Upper lobe of right lung (tissue), 1 donor: ENCODE results near the gene BCKDHA. TPM values are rescaled to one million over a fixed set of nuclear protein-coding genes. Genes with fewer than 3 reads are reported as not detected.

Experiments used
- ATAC-seq: fragments of 200-7000 bp; cut with Tn5 transposase; one replicate; pipeline ENCODE4 v1.9.1; 2020; ENCODE audit warnings: mild to moderate bottlenecking, moderate library complexity
- DNase-seq: peaks from one replicate; pipeline ENCODE4 v3.0.0-alpha.2; 2020
- H3K27ac ChIP-seq: fragments of 200-600 bp; one replicate; pipeline ENCODE4 v1.8.0; 2022
- H3K27me3 ChIP-seq: fragments of 200-600 bp; one replicate; pipeline ENCODE4 v1.8.0; 2022; ENCODE audit warnings: mild to moderate bottlenecking
- H3K36me3 ChIP-seq: fragments of 200-600 bp; one replicate; pipeline ENCODE4 v1.8.0; 2022
- H3K4me1 ChIP-seq: fragments of 200-600 bp; one replicate; pipeline ENCODE4 v1.8.0; 2022
- H3K4me3 ChIP-seq: fragments of 200-600 bp; one replicate; pipeline ENCODE4 v1.8.0; 2022; ENCODE audit warnings: mild to moderate bottlenecking
- H3K9me3 ChIP-seq: fragments of 200-600 bp; one replicate; pipeline ENCODE4 v1.8.0; 2022
- CTCF ChIP-seq: fragments of 200-600 bp; IDR thresholded peaks from one replicate; pipeline ENCODE4 v1.8.0; 2022; ENCODE audit warnings: antibody characterized with exemption
- intact Hi-C: fragments of 100-400 bp; cut with DNase I; formaldehyde crosslinking; loops from one replicate; pipeline ENCODE4 v1.11.0; 2022
- total RNA-seq: library from RNA; stranded (reverse); fragmentation: NEBNext Ultra II Directional; extraction: Animal tissue kit (Norgen Biotek cat#: 25700); gene quantifications from one replicate; pipeline ENCODE4 v1.2.1, GENCODE V29; 2021
- donor health status: DM: no; HTN: yes; CAD: no; lungs with severe emphysema.

Gene BCKDHA
- total RNA-seq, 1 donor from 2014 or later = 15.0 TPM

DNA sequence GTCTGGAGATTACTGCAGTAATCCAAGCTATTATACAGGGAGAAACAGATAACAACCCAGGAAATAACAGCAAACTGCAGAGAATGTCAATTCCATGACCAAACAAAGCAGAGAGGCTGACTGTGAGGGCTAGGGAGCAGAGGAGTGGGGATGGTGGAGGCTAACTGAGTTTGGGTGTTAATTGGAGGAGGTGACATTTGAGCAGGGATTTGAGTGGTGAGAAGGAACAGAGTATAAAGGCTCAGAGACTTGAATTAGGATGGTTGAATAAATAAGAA lies 39.0 kb downstream of the BCKDHA start:
- no peak for DNase-seq
- Histone ChIP-seq H3K27ac (no peak overlapping the region), H3K4me1 (peaks cover 5% of the 10 kb centered on the region), H3K4me3 (no peak overlapping the region), H3K36me3 (peaks cover 30% of the 10 kb centered on the region), H3K27me3 (no peaks in the 10 kb centered on the region), H3K9me3 (no peaks in the 10 kb centered on the region)
- no peak for ATAC-seq
- intact Hi-C loops = no loop called here
- TF ChIP-seq CTCF = no peak

DNA sequence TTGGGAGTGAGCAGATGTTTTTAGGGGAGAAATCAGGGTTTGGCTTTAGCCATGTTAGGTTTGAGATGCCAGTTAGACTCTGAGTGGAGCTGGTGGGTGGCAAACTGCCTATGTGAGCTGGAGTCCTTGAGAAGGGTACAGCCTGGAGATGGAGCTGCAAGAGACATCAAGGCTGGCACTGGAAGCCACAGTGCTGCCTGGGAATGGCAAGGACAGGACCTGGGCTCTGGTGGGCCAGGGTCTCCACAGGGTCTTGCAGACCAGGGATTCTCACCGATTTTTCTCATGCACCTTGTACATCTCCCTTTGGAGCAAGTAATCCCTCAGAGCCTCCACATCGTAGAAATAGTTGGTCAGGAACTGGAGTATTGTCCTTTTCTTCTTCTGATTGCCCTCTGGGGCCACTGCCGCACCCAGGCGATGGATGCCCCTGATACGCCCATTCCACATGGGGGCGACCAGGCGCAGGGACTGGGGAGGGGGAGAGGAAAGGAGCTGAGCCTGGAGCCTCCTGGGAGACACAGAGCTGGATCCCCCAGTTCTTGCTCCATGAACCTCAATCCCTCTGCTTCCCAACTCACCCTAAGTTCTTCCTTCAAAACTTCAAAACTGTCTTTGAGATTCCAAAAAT lies 40.4 kb downstream of the BCKDHA start:
- no peak for TF ChIP-seq CTCF
- H3K4me3 ChIP-seq = no peak overlapping the region
- ATAC-seq (no peak), DNase-seq (peak; percentile 48)
- no peak overlapping the region for H3K27ac ChIP-seq
- H3K9me3 ChIP-seq = no peaks in the 10 kb centered on the region
- H3K36me3 ChIP-seq = peaks cover 18% of the 10 kb centered on the region
- intact Hi-C loops = no loop called here
- H3K4me1 ChIP-seq = peaks cover 5% of the 10 kb centered on the region
- no peaks in the 10 kb centered on the region for H3K27me3 ChIP-seq

GRCh38 chr19:41439441-41440222 lies 42.0 kb downstream of the BCKDHA start, which contains the start of gene DMAC2:
TSS of gene DMAC2 (minus strand) at chr19:41439912. CDS start at chr19:41439899, 13 bp downstream.
- Histone ChIP-seq H3K4me3 (peak within 1 kb of the TSS; percentile 72), H3K4me1 (peaks cover 5% of the 10 kb centered on the region), H3K36me3 (peaks cover 11% of the 10 kb centered on the region), H3K27ac (peak within 1 kb of the TSS; percentile 90), H3K9me3 (no peaks in the 10 kb centered on the region), H3K27me3 (no peaks in the 10 kb centered on the region)
- ATAC-seq = peak; percentile 96
- peak; percentile 59 for TF ChIP-seq CTCF
- intact Hi-C loops = loop anchor here (10.0 kb wide), 1 partner anchor 135 kb away; the partner anchor contains the start of gene CEACAM21
- DNase-seq = peak; percentile 97

GRCh38 chr19:41441321-41441945 lies 43.8 kb downstream of the BCKDHA start:
- intact Hi-C loops = loop anchor here (10.0 kb wide), 1 partner anchor 133 kb away; the partner anchor contains the start of gene CEACAM21
- Histone ChIP-seq H3K4me1 (peaks cover 5% of the 10 kb centered on the region), H3K4me3 (no peak overlapping the region), H3K9me3 (no peaks in the 10 kb centered on the region), H3K36me3 (peaks cover 4% of the 10 kb centered on the region), H3K27ac (no peak overlapping the region), H3K27me3 (no peaks in the 10 kb centered on the region)
- DNase-seq (peak; percentile 56), ATAC-seq (no peak)
- no peak for TF ChIP-seq CTCF

GRCh38 chr19:41442473-41443355 lies 45.1 kb downstream of the BCKDHA start, which contains the start of gene ERICH4:
TSS of gene ERICH4 (plus strand) at chr19:41443156. CDS start at chr19:41443170, 14 bp downstream.
- ATAC-seq = no peak
- no peak within 1 kb of the TSS for H3K27ac ChIP-seq

More at GRCh38 chr19:41442473-41443355, 45.1 kb downstream of the BCKDHA start, which contains the start of gene ERICH4:
- intact Hi-C loops = loop anchor here (10.0 kb wide), 1 partner anchor 132 kb away; the partner anchor contains the start of gene CEACAM21
- no peak for TF ChIP-seq CTCF
- H3K36me3 ChIP-seq = no peaks in the 10 kb centered on the region
- DNase-seq = peak; percentile 58
- no peak within 1 kb of the TSS for H3K4me3 ChIP-seq
- no peaks in the 10 kb centered on the region for H3K9me3 ChIP-seq
- no peaks in the 10 kb centered on the region for H3K27me3 ChIP-seq
- peaks cover 5% of the 10 kb centered on the region for H3K4me1 ChIP-seq
